Measurements from ENCODE around the gene LSG1. TPM values are rescaled to one million over a fixed set of nuclear protein-coding genes. Genes with fewer than 3 reads are reported as not detected.

LSG1 gene
- polyA plus RNA-seq, 3 donors: 9.2 to 31.1 (median 10.9) TPM

DNA sequence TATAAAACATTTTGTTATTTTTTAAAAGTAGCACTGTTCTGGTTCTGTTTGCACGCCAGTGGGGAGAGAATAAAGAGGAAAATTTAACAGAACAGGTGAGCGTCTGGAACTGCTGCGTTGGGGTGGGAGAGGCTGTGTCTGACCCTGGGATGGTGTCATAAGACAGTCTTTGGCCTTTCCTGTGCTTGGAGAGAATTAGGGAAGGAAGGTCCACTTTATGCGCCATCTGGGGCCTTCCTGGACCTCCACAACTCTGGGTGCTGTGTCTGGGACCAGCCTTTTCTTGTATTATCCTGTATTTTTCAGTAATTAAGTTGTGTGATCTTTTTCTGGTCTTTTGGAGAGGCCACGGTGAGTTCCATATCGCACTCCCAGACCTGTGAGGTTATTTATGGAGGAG lies 17.0 kb upstream of the LSG1 start:
- no peak overlapping the region for H3K27ac ChIP-seq (ENCODE audit: low read depth, low read length)
- WGBS, 3 donors: 54 to 70% (median 55%) methylated on average over 6 of the region's 6 CpGs

- no peak overlapping the region for H3K27ac ChIP-seq (ENCODE audit: low read depth, low read length)
- WGBS, 3 donors: 9 to 34% (median 11%) methylated on average over 16 of the region's 16 CpGs
Measured at GRCh38 chr3:194688200-194688740, 16.3 kb upstream of the LSG1 start.

GRCh38 chr3:194687638-194688199 lies 15.7 kb upstream of the LSG1 start:
- H3K27ac ChIP-seq (ENCODE audit: low read depth, low read length): no peak overlapping the region
- 2 to 5% (median 3%) methylated on average over 48 to 57 of the region's 57 CpGs for whole genome bisulfite sequencing, 3 donors

GRCh38 chr3:194686816-194687637 lies 15.0 kb upstream of the LSG1 start:
- no peak overlapping the region for H3K27ac ChIP-seq (ENCODE audit: low read depth, low read length)
- WGBS, 3 donors: 3 to 11% (median 5%) methylated on average over 77 to 86 of the region's 86 CpGs

DNA sequence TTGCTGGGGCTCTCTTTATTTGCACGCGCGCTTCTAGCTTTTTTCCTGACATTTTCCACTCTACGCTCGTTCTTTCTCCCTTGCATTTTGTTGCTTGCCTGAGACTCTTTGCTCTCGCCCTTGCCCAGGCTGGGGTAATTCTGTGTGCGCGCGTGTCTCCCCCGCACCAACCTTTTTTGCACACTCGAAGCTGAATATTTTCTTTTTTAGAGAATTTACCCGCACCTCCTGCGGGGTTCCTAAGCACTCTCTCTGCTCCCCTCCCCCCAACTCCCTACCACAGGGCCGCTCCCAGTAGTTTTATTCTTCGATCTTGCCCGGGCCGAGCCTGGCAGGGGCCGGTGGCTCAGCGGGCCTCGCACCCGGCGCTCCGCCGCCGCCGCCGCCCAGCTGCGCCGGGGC lies 14.4 kb upstream of the LSG1 start:
- no peak overlapping the region for H3K27ac ChIP-seq (ENCODE audit: low read depth, low read length)
- WGBS, 3 donors: 0 to 2% (median 1%) methylated on average over 16 to 29 of the region's 29 CpGs

DNA sequence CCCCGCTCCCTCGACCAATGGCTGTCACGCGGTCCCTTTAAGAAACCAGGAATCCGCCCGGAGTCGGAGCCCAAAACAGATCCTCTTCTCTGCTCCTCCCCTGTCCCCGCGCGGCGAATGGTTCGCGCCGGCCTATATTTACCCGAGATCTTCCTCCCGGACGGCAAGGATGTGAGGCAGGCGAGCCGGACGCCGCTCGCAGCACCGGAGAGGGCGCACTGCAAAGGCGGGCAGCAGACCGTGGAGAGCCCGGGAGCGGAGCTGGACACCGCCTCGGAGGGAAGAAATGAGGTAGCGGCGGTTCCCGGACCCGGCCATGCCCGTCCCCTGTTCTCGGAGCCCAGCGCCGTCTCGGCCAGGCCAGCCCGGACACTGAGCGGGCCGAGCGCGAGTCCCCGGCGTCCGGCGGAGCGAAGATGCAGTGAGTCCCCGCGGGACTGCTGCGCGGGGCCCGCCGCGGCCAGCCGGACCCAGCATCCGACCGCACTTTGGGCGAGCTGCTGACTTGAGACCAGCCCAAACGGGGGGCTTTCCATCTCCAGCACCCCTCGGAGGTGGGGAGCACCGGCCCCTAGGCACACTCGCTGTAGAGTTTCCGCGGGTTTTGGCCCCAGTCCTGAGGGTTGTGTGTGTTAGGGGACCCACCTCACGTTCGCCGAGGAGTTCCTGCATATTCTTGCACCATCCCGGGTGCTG lies 13.9 kb upstream of the LSG1 start, which contains the start of gene FAM43A:
Gene FAM43A, plus strand, starts transcription at position 166 of the 696 bp plus-strand sequence. CDS start 944 bp downstream, outside the sequence.
- 0 to 1% (median 1%) methylated on average over 68 to 70 of the region's 70 CpGs for WGBS, 3 donors

GRCh38 chr3:194685065-194685717 lies 13.2 kb upstream of the LSG1 start:
- 45 to 62% (median 58%) methylated on average over 13 of the region's 13 CpGs for WGBS, 3 donors
- no peak overlapping the region for H3K27ac ChIP-seq (ENCODE audit: low read depth, low read length)

More for the DNA sequence above, 13.9 kb upstream of the LSG1 start, which contains the start of gene FAM43A:
- no peak within 1 kb of the TSS for H3K27ac ChIP-seq (ENCODE audit: low read depth, low read length)

- H3K27ac ChIP-seq (ENCODE audit: low read depth, low read length): no peak overlapping the region
- 75 to 90% (median 86%) methylated on average over 2 of the region's 2 CpGs for WGBS, 3 donors
Measured at GRCh38 chr3:194683380-194683779, 11.4 kb upstream of the LSG1 start.

DNA sequence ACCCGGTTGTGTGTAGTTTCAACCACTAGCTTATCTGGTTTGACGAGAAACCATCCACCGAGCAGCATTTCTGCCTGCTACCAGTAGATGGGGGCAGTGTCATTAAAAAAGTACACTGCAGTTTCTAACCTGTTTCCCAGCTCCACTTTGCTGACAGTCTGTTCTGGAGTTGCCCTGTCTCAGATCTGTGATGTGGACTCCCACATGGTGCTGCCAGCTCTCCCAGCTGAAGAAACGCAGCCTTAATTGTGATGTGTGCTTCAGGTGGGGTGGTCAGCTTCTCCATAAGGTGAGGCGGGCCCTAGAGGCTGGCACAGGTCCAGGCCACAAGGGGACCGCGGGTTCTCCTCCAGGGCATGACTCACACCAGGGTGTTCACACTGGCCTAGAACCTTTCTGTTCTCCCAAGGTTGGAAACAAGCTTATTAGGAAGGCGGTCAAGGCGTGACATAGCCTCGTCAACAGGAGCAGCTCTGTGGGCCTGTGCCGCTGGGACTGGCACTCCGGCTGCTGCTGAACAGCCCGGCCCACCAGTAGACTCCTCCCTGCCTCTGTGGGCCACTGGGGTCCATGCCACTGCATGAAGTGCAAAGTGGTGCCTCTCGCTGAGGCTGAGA lies 10.8 kb upstream of the LSG1 start:
- WGBS, 3 donors: 35 to 41% (median 41%) methylated on average over 14 of the region's 14 CpGs
- H3K27ac ChIP-seq (ENCODE audit: low read depth, low read length): no peak overlapping the region

- H3K27ac ChIP-seq (ENCODE audit: low read depth, low read length): no peak overlapping the region
- WGBS, 3 donors: 31 to 33% (median 32%) methylated on average over 4 of the region's 4 CpGs
Measured at GRCh38 chr3:194682189-194682693, 10.2 kb upstream of the LSG1 start.

GRCh38 chr3:194680888-194681615 lies 9.1 kb upstream of the LSG1 start:
- no peak overlapping the region for H3K27ac ChIP-seq (ENCODE audit: low read depth, low read length)
- WGBS, 3 donors: 75 to 84% (median 80%) methylated on average over 11 of the region's 11 CpGs

DNA sequence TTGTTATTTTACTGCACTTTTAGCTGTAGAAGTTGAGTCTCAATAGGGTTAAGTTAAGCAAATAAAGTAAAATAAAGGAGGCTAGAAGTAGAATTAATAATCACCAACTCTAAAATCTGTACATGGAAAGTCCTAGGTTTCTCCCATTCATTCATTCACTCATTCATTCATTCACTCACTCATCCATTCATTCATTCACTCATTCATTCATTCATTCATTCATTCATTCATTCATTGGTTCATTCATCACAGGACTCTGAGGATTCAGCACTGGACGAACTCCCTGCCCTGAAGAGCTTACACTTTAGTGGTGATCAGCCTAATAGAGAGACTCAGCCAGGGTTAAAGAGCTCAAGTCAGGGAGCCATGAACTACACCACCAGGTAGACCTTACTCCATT lies 4.5 kb upstream of the LSG1 start:
- 67 to 87% (median 81%) methylated on average over 1 of the region's 1 CpG for WGBS, 3 donors
- no peak overlapping the region for H3K27ac ChIP-seq (ENCODE audit: low read depth, low read length)

- no peak overlapping the region for H3K27ac ChIP-seq (ENCODE audit: low read depth, low read length)
- WGBS, 3 donors: 42 to 61% (median 45%) methylated on average over 4 of the region's 4 CpGs
Measured at GRCh38 chr3:194675680-194676079, 3.7 kb upstream of the LSG1 start.

DNA sequence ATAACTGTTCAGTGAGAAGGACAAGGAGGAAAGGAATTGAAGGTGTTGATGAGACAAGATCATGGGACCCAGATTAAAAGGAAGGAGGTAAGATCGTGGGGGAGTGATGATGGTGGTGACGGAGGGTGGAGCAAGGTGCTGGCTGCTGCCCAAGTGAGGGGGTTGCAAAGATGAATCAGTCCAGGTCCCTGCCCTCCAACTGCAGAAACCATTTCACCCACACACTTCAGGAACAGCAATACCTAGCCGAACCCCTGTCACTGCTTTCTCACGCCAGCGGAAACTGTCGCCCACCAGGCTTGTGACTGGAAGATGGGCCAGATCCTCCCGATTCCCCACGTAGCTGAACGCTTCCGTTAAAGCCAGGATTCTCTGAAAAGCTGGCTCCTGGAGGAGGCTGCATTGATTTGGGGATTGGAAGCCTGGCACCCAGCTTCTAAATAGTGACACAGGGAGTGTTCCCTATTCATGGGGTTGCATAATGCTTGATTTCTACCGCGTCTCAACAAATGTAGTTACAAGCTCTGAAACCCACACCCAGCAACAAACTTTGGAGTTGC lies 3.2 kb upstream of the LSG1 start:
- 39 to 46% (median 45%) methylated on average over 12 of the region's 12 CpGs for WGBS, 3 donors
- H3K27ac ChIP-seq (ENCODE audit: low read depth, low read length): no peak overlapping the region

GRCh38 chr3:194673761-194674160 lies 1.8 kb upstream of the LSG1 start:
- H3K27ac ChIP-seq (ENCODE audit: low read depth, low read length): no peak overlapping the region
- WGBS, 3 donors: 77 to 80% (median 77%) methylated on average over 3 of the region's 3 CpGs

GRCh38 chr3:194672876-194673275 lies 885 bp upstream of the LSG1 start:
- no peak overlapping the region for H3K27ac ChIP-seq (ENCODE audit: low read depth, low read length)
- 29 to 39% (median 38%) methylated on average over 5 of the region's 5 CpGs for WGBS, 3 donors

DNA sequence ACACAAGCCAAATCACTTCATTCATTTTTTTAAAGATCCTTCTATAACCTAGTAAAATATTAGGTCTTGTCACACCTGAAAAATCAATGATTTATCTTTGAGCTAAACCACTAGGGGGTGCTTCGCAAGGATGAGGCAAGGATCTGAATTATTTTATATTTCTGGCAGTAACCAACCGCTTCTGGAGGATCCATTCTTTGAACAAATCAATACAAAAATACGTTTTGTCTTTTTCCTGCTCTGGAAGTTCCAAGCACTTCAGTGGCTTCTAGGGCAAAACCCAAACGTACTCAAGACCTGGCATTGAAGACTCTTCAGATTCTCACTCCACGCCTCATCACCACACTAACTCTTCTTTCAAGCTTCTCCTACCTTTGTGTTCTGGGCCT lies 486 bp downstream of the LSG1 start:
- H3K27ac ChIP-seq (ENCODE audit: low read depth, low read length): peak overlapping the region; percentile 78
- 0% methylated on average over 5 of the region's 5 CpGs for WGBS, 3 donors
